ENCODE results near the gene USP17L19.
"Not testable (repeated sequence)": the region's sequence is repeated elsewhere in the genome, so short reads cannot be mapped to it uniquely, and the experiment has no call there.

The USP17L19 gene

GRCh38 chr4:9253078-9253477, at the start of gene USP17L19:
USP17L19 (plus strand) TSS chr4:9253378; CDS start chr4:9253378, 0 bp downstream.
- not testable (repeated sequence) for DNase-seq

- not testable (repeated sequence) for DNase-seq
Observed at GRCh38 chr4:9210357-9210756, 42.8 kb upstream of the USP17L19 start, which contains the start of gene USP17L10. USP17L10 (plus strand) TSS chr4:9210657; CDS start chr4:9210657, 0 bp downstream.

- not testable (repeated sequence) for DNase-seq
Observed at GRCh38 chr4:9214701-9215100, 38.5 kb upstream of the USP17L19 start.

GRCh38 chr4:9215105-9215504, 38.1 kb upstream of the USP17L19 start, which contains the start of gene USP17L11:
USP17L11 (plus strand) TSS chr4:9215405; CDS start chr4:9215405, 0 bp downstream.
- not testable (repeated sequence) for DNase-seq

DNA sequence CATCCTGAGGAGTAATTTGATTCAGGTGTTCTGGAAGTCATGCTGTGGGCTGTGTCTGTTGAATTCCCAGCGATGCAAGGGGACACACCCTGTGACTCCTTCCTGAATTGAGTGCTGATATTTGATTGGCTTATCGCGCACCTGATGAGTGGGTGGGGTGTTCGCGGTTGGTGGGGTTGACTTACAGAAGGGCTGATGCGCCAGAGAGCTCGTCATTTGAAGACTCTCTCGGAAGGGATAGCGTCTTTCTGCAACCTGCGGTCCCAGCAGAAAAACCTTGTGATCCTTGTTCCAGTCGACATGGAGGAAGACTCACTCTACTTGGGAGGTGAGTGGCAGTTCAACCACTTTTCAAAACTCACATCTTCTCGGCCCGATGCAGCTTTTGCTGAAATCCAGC, 33.3 kb upstream of the USP17L19 start, which contains the start of gene USP17L12:
TSS of gene USP17L12 (plus strand) at position 301 of the 400 bp plus-strand sequence. CDS start at position 301, 0 bp downstream.
- DNase-seq: not testable (repeated sequence)

- not testable (repeated sequence) for DNase-seq
Observed at GRCh38 chr4:9224596-9224995, 28.6 kb upstream of the USP17L19 start, which contains the start of gene USP17L13. USP17L13 (plus strand) TSS chr4:9224896; CDS start chr4:9224896, 0 bp downstream.

DNA sequence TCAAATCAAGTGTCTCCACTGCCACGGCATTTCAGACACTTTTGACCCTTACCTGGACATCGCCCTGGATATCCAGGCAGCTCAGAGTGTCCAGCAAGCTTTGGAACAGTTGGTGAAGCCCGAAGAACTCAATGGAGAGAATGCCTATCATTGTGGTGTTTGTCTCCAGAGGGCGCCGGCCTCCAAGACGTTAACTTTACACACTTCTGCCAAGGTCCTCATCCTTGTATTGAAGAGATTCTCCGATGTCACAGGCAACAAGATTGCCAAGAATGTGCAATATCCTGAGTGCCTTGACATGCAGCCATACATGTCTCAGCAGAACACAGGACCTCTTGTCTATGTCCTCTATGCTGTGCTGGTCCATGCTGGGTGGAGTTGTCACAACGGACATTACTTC, 22.9 kb upstream of the USP17L19 start:
- not testable (repeated sequence) for DNase-seq

DNA sequence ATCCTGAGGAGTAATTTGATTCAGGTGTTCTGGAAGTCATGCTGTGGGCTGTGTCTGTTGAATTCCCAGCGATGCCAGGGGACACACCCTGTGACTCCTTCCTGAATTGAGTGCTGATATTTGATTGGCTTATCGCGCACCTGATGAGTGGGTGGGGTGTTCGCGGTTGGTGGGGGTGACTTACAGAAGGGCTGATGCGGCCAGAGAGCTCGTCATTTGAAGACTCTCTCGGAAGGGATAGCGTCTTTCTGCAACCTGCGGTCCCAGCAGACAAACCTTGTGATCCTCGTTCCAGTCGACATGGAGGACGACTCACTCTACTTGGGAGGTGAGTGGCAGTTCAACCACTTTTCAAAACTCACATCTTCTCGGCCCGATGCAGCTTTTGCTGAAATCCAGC, 19.1 kb upstream of the USP17L19 start, which contains the start of gene USP17L15:
TSS of gene USP17L15 (plus strand) at position 301 of the 400 bp plus-strand sequence. CDS start at position 301, 0 bp downstream.
- not testable (repeated sequence) for DNase-seq

DNA sequence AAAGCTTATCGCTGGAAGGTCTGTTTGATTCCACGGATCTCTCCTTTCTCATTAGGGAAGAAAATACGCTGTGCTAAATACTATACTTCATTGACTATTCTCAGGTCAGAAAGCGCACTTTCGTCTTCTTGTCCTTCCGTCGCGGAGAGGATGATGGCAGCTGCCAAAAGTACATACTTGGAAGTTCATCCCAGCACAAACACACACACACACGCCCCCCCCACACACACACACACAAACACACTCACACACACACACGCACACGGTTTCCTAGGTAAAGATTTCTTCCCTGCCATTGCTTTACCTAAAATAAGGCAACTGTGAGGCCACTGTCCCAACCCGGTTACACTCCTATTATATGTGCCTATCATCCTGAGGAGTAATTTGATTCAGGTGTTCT, 14.7 kb upstream of the USP17L19 start:
- not testable (repeated sequence) for DNase-seq

- DNase-seq: not testable (repeated sequence)
Observed at GRCh38 chr4:9243579-9243978, 9.6 kb upstream of the USP17L19 start, which contains the start of gene USP17L17. USP17L17 (plus strand) TSS chr4:9243879; CDS start chr4:9243879, 0 bp downstream.

- DNase-seq: not testable (repeated sequence)
Observed at GRCh38 chr4:9247953-9248680, 5.1 kb upstream of the USP17L19 start, which contains the start of gene USP17L18. USP17L18 (plus strand) TSS chr4:9248630; CDS start chr4:9248630, 0 bp downstream.

- DNase-seq: not testable (repeated sequence)
Observed at GRCh38 chr4:9257824-9258223, 4.6 kb downstream of the USP17L19 start, which contains the start of gene USP17L20. USP17L20 (plus strand) TSS chr4:9258124; CDS start chr4:9258124, 0 bp downstream.

DNA sequence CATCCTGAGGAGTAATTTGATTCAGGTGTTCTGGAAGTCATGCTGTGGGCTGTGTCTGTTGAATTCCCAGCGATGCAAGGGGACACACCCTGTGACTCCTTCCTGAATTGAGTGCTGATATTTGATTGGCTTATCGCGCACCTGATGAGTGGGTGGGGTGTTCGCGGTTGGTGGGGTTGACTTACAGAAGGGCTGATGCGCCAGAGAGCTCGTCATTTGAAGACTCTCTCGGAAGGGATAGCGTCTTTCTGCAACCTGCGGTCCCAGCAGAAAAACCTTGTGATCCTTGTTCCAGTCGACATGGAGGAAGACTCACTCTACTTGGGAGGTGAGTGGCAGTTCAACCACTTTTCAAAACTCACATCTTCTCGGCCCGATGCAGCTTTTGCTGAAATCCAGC, 9.4 kb downstream of the USP17L19 start, which contains the start of gene USP17L21:
TSS of gene USP17L21 (plus strand) at position 301 of the 400 bp plus-strand sequence. CDS start at position 301, 0 bp downstream.
- DNase-seq: not testable (repeated sequence)

DNA sequence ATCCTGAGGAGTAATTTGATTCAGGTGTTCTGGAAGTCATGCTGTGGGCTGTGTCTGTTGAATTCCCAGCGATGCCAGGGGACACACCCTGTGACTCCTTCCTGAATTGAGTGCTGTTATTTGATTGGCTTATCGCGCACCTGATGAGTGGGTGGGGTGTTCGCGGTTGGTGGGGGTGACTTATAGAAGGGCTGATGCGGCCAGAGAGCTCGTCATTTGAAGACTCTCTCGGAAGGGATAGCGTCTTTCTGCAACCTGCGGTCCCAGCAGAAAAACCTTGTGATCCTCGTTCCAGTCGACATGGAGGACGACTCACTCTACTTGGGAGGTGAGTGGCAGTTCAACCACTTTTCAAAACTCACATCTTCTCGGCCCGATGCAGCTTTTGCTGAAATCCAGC, 14.1 kb downstream of the USP17L19 start, which contains the start of gene USP17L22:
TSS of gene USP17L22 (plus strand) at position 301 of the 400 bp plus-strand sequence. CDS start at position 301, 0 bp downstream.
- not testable (repeated sequence) for DNase-seq

DNA sequence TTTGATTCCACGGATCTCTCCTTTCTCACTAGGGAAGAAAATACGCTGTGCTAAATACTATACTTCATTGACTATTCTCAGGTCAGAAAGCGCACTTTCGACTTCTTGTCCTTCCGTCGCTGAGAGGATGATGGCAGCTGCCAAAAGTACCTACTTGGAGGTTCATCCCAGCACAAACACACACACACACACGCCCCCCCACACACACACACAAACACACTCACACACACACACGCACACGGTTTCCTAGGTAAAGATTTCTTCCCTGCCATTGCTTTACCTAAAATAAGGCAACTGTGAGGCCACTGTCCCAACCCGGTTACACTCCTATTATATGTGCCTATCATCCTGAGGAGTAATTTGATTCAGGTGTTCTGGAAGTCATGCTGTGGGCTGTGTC, 18.5 kb downstream of the USP17L19 start:
- not testable (repeated sequence) for DNase-seq
